IPS-18a (cell line): ENCODE results near the gene KDM2A.
A peak's percentile ranks its signal among the peaks of the same experiment; 100 is the strongest.

Source experiments
- H3K27ac ChIP-seq: one replicate; pipeline ENCODE4 v1.5.1; 2013; ENCODE audit warnings: low read length
- H3K27me3 ChIP-seq: one replicate; pipeline ENCODE4 v1.6.1; 2013; ENCODE audit warnings: mild to moderate bottlenecking, low read length; ENCODE audit not compliant: control insufficient read depth, insufficient read depth
- H3K36me3 ChIP-seq: one replicate; pipeline ENCODE4 v1.6.1; 2013; ENCODE audit warnings: low read depth, low read length; ENCODE audit not compliant: control insufficient read depth
- H3K4me1 ChIP-seq: one replicate; pipeline ENCODE4 v1.6.1; 2013; ENCODE audit warnings: low read depth, low read length; ENCODE audit not compliant: control insufficient read depth
- H3K4me3 ChIP-seq: one replicate; pipeline ENCODE4 v1.5.1; 2013; ENCODE audit warnings: low read length
- H3K9ac ChIP-seq: one replicate; pipeline ENCODE4 v1.6.1; 2013; ENCODE audit warnings: mild to moderate bottlenecking, low read length, moderate library complexity
- H3K9me3 ChIP-seq: one replicate; pipeline ENCODE4 v1.6.1; 2013; ENCODE audit warnings: low read depth, low read length; ENCODE audit not compliant: control insufficient read depth

KDM2A gene

GRCh38 chr11:67265633-67266448 lies 146.8 kb downstream of the KDM2A start:
- H3K36me3 ChIP-seq: peaks cover 3% of the 10 kb centered on the region
- H3K9me3 ChIP-seq: no peaks in the 10 kb centered on the region
- peak overlapping the region; percentile 23 for H3K4me3 ChIP-seq
- no peak overlapping the region for H3K9ac ChIP-seq
- peaks cover 27% of the 10 kb centered on the region for H3K27me3 ChIP-seq
- H3K27ac ChIP-seq: no peak overlapping the region
- peaks cover 19% of the 10 kb centered on the region for H3K4me1 ChIP-seq

GRCh38 chr11:67266449-67267187 lies 147.6 kb downstream of the KDM2A start, which contains the start of gene GRK2:
TSS of gene GRK2 (plus strand) at chr11:67266473. CDS start at chr11:67266700, 227 bp downstream.
- no peak within 1 kb of the TSS for H3K27ac ChIP-seq
- peaks cover 25% of the 10 kb centered on the region for H3K4me1 ChIP-seq
- H3K9ac ChIP-seq: peak within 1 kb of the TSS; percentile 29
- peaks cover 27% of the 10 kb centered on the region for H3K27me3 ChIP-seq
- H3K36me3 ChIP-seq: peaks cover 3% of the 10 kb centered on the region
- peak within 1 kb of the TSS; percentile 68 for H3K4me3 ChIP-seq
- H3K9me3 ChIP-seq: no peaks in the 10 kb centered on the region

- H3K4me1 ChIP-seq: peaks cover 19% of the 10 kb centered on the region
Measured at GRCh38 chr11:67267188-67268080, 148.4 kb downstream of the KDM2A start.

GRCh38 chr11:67268081-67268961 lies 149.3 kb downstream of the KDM2A start:
- no peaks in the 10 kb centered on the region for H3K9me3 ChIP-seq
- H3K36me3 ChIP-seq: peaks cover 3% of the 10 kb centered on the region
- H3K27ac ChIP-seq: no peak overlapping the region
- no peak overlapping the region for H3K4me3 ChIP-seq
- no peak overlapping the region for H3K9ac ChIP-seq
- H3K27me3 ChIP-seq: peaks cover 20% of the 10 kb centered on the region
- H3K4me1 ChIP-seq: peaks cover 18% of the 10 kb centered on the region

More at GRCh38 chr11:67267188-67268080, 148.4 kb downstream of the KDM2A start:
- H3K4me3 ChIP-seq: peak overlapping the region; percentile 68
- no peak overlapping the region for H3K27ac ChIP-seq
- peak overlapping the region; percentile 29 for H3K9ac ChIP-seq
- H3K27me3 ChIP-seq: peaks cover 20% of the 10 kb centered on the region
- peaks cover 3% of the 10 kb centered on the region for H3K36me3 ChIP-seq
- no peaks in the 10 kb centered on the region for H3K9me3 ChIP-seq

- H3K27me3 ChIP-seq: peaks cover 20% of the 10 kb centered on the region
- H3K9me3 ChIP-seq: no peaks in the 10 kb centered on the region
- peaks cover 18% of the 10 kb centered on the region for H3K4me1 ChIP-seq
- H3K9ac ChIP-seq: no peak overlapping the region
- peaks cover 3% of the 10 kb centered on the region for H3K36me3 ChIP-seq
- no peak overlapping the region for H3K27ac ChIP-seq
- no peak overlapping the region for H3K4me3 ChIP-seq
Measured at GRCh38 chr11:67268962-67269268, 149.9 kb downstream of the KDM2A start.

- peak overlapping the region; percentile 26 for H3K4me3 ChIP-seq
- no peaks in the 10 kb centered on the region for H3K9me3 ChIP-seq
- peaks cover 13% of the 10 kb centered on the region for H3K27me3 ChIP-seq
- H3K27ac ChIP-seq: no peak overlapping the region
- H3K4me1 ChIP-seq: peaks cover 18% of the 10 kb centered on the region
- peaks cover 3% of the 10 kb centered on the region for H3K36me3 ChIP-seq
- peak overlapping the region; percentile 21 for H3K9ac ChIP-seq
Measured at GRCh38 chr11:67269401-67270255, 150.6 kb downstream of the KDM2A start.

- H3K36me3 ChIP-seq: peaks cover 3% of the 10 kb centered on the region
- H3K9me3 ChIP-seq: no peaks in the 10 kb centered on the region
- H3K27ac ChIP-seq: no peak overlapping the region
- peaks cover 5% of the 10 kb centered on the region for H3K27me3 ChIP-seq
- peak overlapping the region; percentile 26 for H3K4me3 ChIP-seq
- H3K9ac ChIP-seq: peak overlapping the region; percentile 21
- peaks cover 18% of the 10 kb centered on the region for H3K4me1 ChIP-seq
Measured at GRCh38 chr11:67270256-67271204, 151.5 kb downstream of the KDM2A start.

GRCh38 chr11:67271205-67271540 lies 152.1 kb downstream of the KDM2A start:
- H3K36me3 ChIP-seq: peaks cover 3% of the 10 kb centered on the region
- no peak overlapping the region for H3K9ac ChIP-seq
- no peak overlapping the region for H3K27ac ChIP-seq
- peak overlapping the region; percentile 26 for H3K4me3 ChIP-seq
- H3K4me1 ChIP-seq: peaks cover 18% of the 10 kb centered on the region
- no peaks in the 10 kb centered on the region for H3K9me3 ChIP-seq
- no peaks in the 10 kb centered on the region for H3K27me3 ChIP-seq

- no peak overlapping the region for H3K4me3 ChIP-seq
- no peak overlapping the region for H3K27ac ChIP-seq
- no peaks in the 10 kb centered on the region for H3K9me3 ChIP-seq
- no peak overlapping the region for H3K9ac ChIP-seq
- peaks cover 3% of the 10 kb centered on the region for H3K36me3 ChIP-seq
- no peaks in the 10 kb centered on the region for H3K27me3 ChIP-seq
- peaks cover 22% of the 10 kb centered on the region for H3K4me1 ChIP-seq
Measured at GRCh38 chr11:67271541-67272284, 152.7 kb downstream of the KDM2A start.
